Activated CD4-positive, alpha-beta memory T cell treated with anti-CD3 and anti-CD28 coated beads for 36 hours (primary cell): ENCODE results near the gene ADSL. TPM values are rescaled to one million over a fixed set of nuclear protein-coding genes. Genes with fewer than 3 reads are reported as not detected.

ENCODE experiments used
- CTCF ChIA-PET: fragments of 350-600 bp; sonication (Branson Sonifier 250); formaldehyde crosslinking; loops from one replicate; lab custom pipeline; 2021; ENCODE audit warnings: antibody characterized with exemption, inconsistent platforms; lab: Charles Lee
- POLR2A ChIA-PET: fragments of 350-600 bp; sonication (Branson Sonifier 250); formaldehyde crosslinking; loops from one replicate; lab custom pipeline; 2021; ENCODE audit warnings: antibody characterized with exemption; lab: Charles Lee
- DNase-seq: peaks from one replicate; pipeline ENCODE4 v3.0.0-alpha.2; 2020
- H3K27ac Mint-ChIP-seq: one replicate; pipeline ENCODE4 v1.8.0; 2021; ENCODE audit warnings: mixed read lengths
- H3K27me3 Mint-ChIP-seq: one replicate; pipeline ENCODE4 v1.8.0; 2021; ENCODE audit warnings: mixed read lengths
- H3K36me3 Mint-ChIP-seq: one replicate; pipeline ENCODE4 v1.8.0; 2021; ENCODE audit warnings: mixed read lengths
- H3K4me1 Mint-ChIP-seq: one replicate; pipeline ENCODE4 v1.8.0; 2021; ENCODE audit warnings: low read depth, mixed read lengths
- H3K4me3 Mint-ChIP-seq: one replicate; pipeline ENCODE4 v1.8.0; 2021; ENCODE audit warnings: mild to moderate bottlenecking, mixed read lengths
- H3K9me3 Mint-ChIP-seq: one replicate; pipeline ENCODE4 v1.8.0; 2021; ENCODE audit warnings: mixed read lengths
- intact Hi-C: fragments of 100-400 bp; cut with micrococcal nuclease; formaldehyde crosslinking; loops from one replicate; pipeline ENCODE4 v1.15.1; 2023
- total RNA-seq, 2 experiments: library from RNA; stranded (reverse); gene quantifications; one replicate each; pipeline ENCODE4 v1.2.3, GENCODE V29; 2021

Gene ADSL
- total RNA-seq, 2 experiments from 2014 or later = 143 to 146 TPM

GRCh38 chr22:40345271-40345670 lies 1.0 kb upstream of the ADSL start:
- peak; percentile 70 for DNase-seq
- H3K27ac Mint-ChIP-seq = peak overlapping the region; percentile 100
- H3K36me3 Mint-ChIP-seq = peaks cover 26% of the 10 kb centered on the region
- no peaks in the 10 kb centered on the region for H3K27me3 Mint-ChIP-seq
- H3K4me3 Mint-ChIP-seq = peak overlapping the region; percentile 99
- ChIA-PET POLR2A (interaction anchor here (1.0 to 3.1 kb wide), 7 partner anchors 9 to 301 kb away, joined by 4 to 32 read pairs (median 5); partner anchors contain the start of gene TNRC6B), CTCF (interaction anchor here (1.3 to 5.2 kb wide), 6 partner anchors 11 to 300 kb away, joined by 4 to 61 read pairs (median 20); no protein-coding TSS in a partner anchor)
- H3K4me1 Mint-ChIP-seq = peaks cover 50% of the 10 kb centered on the region
- intact Hi-C loops = loop anchor here (5.0 to 10.0 kb wide), 3 partner anchors 148 to 410 kb away; no protein-coding TSS in a partner anchor
- H3K9me3 Mint-ChIP-seq = no peaks in the 10 kb centered on the region

GRCh38 chr22:40345815-40346184 lies 500 bp upstream of the ADSL start:
- H3K9me3 Mint-ChIP-seq = no peaks in the 10 kb centered on the region
- peak; percentile 73 for DNase-seq
- H3K4me1 Mint-ChIP-seq = peaks cover 49% of the 10 kb centered on the region
- peaks cover 26% of the 10 kb centered on the region for H3K36me3 Mint-ChIP-seq
- H3K4me3 Mint-ChIP-seq = peak overlapping the region; percentile 99
- intact Hi-C loops = loop anchor here (1.0 to 10.0 kb wide), 9 partner anchors 10 to 813 kb away; partner anchors contain the start of genes RPS19BP1 and TNRC6B
- peak overlapping the region; percentile 100 for H3K27ac Mint-ChIP-seq
- no peaks in the 10 kb centered on the region for H3K27me3 Mint-ChIP-seq
- ChIA-PET CTCF (interaction anchor here (1.3 to 5.2 kb wide), 8 partner anchors 12 to 321 kb away, joined by 4 to 61 read pairs (median 20); partner anchors contain the start of gene TNRC6B), POLR2A (interaction anchor here (1.0 to 3.1 kb wide), 10 partner anchors 10 to 301 kb away, joined by 3 to 32 read pairs (median 5); partner anchors contain the start of gene TNRC6B)

GRCh38 chr22:40347300-40347699 lies 1.0 kb downstream of the ADSL start:
- Mint-ChIP-seq H3K4me1 (peaks cover 41% of the 10 kb centered on the region), H3K4me3 (peak overlapping the region; percentile 99), H3K27ac (peak overlapping the region; percentile 100), H3K27me3 (no peaks in the 10 kb centered on the region), H3K36me3 (peaks cover 31% of the 10 kb centered on the region), H3K9me3 (no peaks in the 10 kb centered on the region)
- ChIA-PET POLR2A (interaction anchor here (0.7 to 3.1 kb wide), 14 partner anchors 13 to 303 kb away, joined by 3 to 32 read pairs (median 4); partner anchors contain the start of gene TNRC6B), CTCF (interaction anchor here (0.6 to 5.2 kb wide), 63 partner anchors 8 to 818 kb away, joined by 3 to 61 read pairs (median 4); partner anchors contain the start of gene TNRC6B)
- intact Hi-C loops = loop anchor here (2.0 to 10.0 kb wide), 4 partner anchors 150 to 814 kb away; partner anchors contain the start of gene RPS19BP1
- DNase-seq = no peak

- H3K27me3 Mint-ChIP-seq = no peaks in the 10 kb centered on the region
- H3K4me3 Mint-ChIP-seq = peak overlapping the region; percentile 99
- H3K36me3 Mint-ChIP-seq = peaks cover 33% of the 10 kb centered on the region
- H3K4me1 Mint-ChIP-seq = peaks cover 35% of the 10 kb centered on the region
- H3K9me3 Mint-ChIP-seq = no peaks in the 10 kb centered on the region
- H3K27ac Mint-ChIP-seq = peak overlapping the region; percentile 100
- intact Hi-C loops = loop anchor here (5.0 to 10.0 kb wide), 3 partner anchors 151 to 413 kb away; no protein-coding TSS in a partner anchor
- DNase-seq = peak; percentile 83
- CTCF ChIA-PET = interaction anchor here (0.6 to 5.2 kb wide), 74 partner anchors 8 to 819 kb away, joined by 3 to 61 read pairs (median 4); partner anchors contain the start of genes SGSM3 and TNRC6B
- POLR2A ChIA-PET = interaction anchor here (0.9 to 2.5 kb wide), 5 partner anchors 171 to 304 kb away, joined by 3 to 15 read pairs (median 4); no protein-coding TSS in a partner anchor
These were observed 1.8 kb downstream of the ADSL start for GRCh38 chr22:40348025-40348658.

GRCh38 chr22:40352763-40353162 lies 6.5 kb downstream of the ADSL start:
- no peaks in the 10 kb centered on the region for H3K9me3 Mint-ChIP-seq
- no peak for DNase-seq
- no peak overlapping the region for H3K27ac Mint-ChIP-seq
- peaks cover 40% of the 10 kb centered on the region for H3K36me3 Mint-ChIP-seq
- ChIA-PET POLR2A (interaction anchor here (1.3 kb wide), 1 partner anchor 173 kb away, joined by 3 read pairs; no protein-coding TSS in a partner anchor), CTCF (interaction anchor here (0.6 to 0.9 kb wide), 2 partner anchors 84 to 277 kb away, joined by 3 read pairs; no protein-coding TSS in a partner anchor)
- H3K4me3 Mint-ChIP-seq = no peak overlapping the region
- intact Hi-C loops = no loop called here
- H3K27me3 Mint-ChIP-seq = no peaks in the 10 kb centered on the region
- H3K4me1 Mint-ChIP-seq = peaks cover 13% of the 10 kb centered on the region

- POLR2A ChIA-PET = no interaction called here
- no peak for DNase-seq
- no peak overlapping the region for H3K4me3 Mint-ChIP-seq
- CTCF ChIA-PET = interaction anchor here (0.8 to 1.4 kb wide), 2 partner anchors 13 kb away, joined by 3 read pairs; no protein-coding TSS in a partner anchor
- intact Hi-C loops = no loop called here
- H3K27me3 Mint-ChIP-seq = no peaks in the 10 kb centered on the region
- peaks cover 69% of the 10 kb centered on the region for H3K36me3 Mint-ChIP-seq
- H3K27ac Mint-ChIP-seq = no peak overlapping the region
- H3K4me1 Mint-ChIP-seq = no peaks in the 10 kb centered on the region
- no peaks in the 10 kb centered on the region for H3K9me3 Mint-ChIP-seq
These were observed 14.8 kb downstream of the ADSL start for GRCh38 chr22:40361100-40361499.

- H3K4me3 Mint-ChIP-seq = no peak overlapping the region
These were observed 16.8 kb downstream of the ADSL start for GRCh38 chr22:40363059-40363458.

GRCh38 chr22:40364431-40364830 lies 18.1 kb downstream of the ADSL start:
- CTCF ChIA-PET = no interaction called here
- intact Hi-C loops = no loop called here

More at GRCh38 chr22:40363059-40363458, 16.8 kb downstream of the ADSL start:
- Mint-ChIP-seq H3K9me3 (no peaks in the 10 kb centered on the region), H3K27ac (no peak overlapping the region), H3K27me3 (no peaks in the 10 kb centered on the region), H3K4me1 (no peaks in the 10 kb centered on the region), H3K36me3 (peaks cover 81% of the 10 kb centered on the region)
- intact Hi-C loops = no loop called here
- ChIA-PET CTCF (no interaction called here), POLR2A (no interaction called here)
- DNase-seq = no peak

GRCh38 chr22:40366068-40366467 lies 19.8 kb downstream of the ADSL start:
- intact Hi-C loops = no loop called here
- CTCF ChIA-PET = interaction anchor here (0.8 to 1.8 kb wide), 4 partner anchors 18 to 341 kb away, joined by 3 to 4 read pairs (median 4); no protein-coding TSS in a partner anchor

More at GRCh38 chr22:40364431-40364830, 18.1 kb downstream of the ADSL start:
- H3K9me3 Mint-ChIP-seq = no peaks in the 10 kb centered on the region
- peak overlapping the region; percentile 66 for H3K27ac Mint-ChIP-seq
- H3K4me3 Mint-ChIP-seq = no peak overlapping the region
- no peaks in the 10 kb centered on the region for H3K4me1 Mint-ChIP-seq
- peaks cover 74% of the 10 kb centered on the region for H3K36me3 Mint-ChIP-seq
- no peak for DNase-seq
- no peaks in the 10 kb centered on the region for H3K27me3 Mint-ChIP-seq
- POLR2A ChIA-PET = interaction anchor here (0.6 kb wide), 1 partner anchor 66 kb away, joined by 4 read pairs; no protein-coding TSS in a partner anchor

GRCh38 chr22:40367342-40367741 lies 21.0 kb downstream of the ADSL start:
- Mint-ChIP-seq H3K4me1 (peaks cover 14% of the 10 kb centered on the region), H3K36me3 (peaks cover 55% of the 10 kb centered on the region), H3K9me3 (no peaks in the 10 kb centered on the region), H3K27me3 (no peaks in the 10 kb centered on the region), H3K27ac (no peak overlapping the region), H3K4me3 (no peak overlapping the region)
- no peak for DNase-seq
- ChIA-PET CTCF (no interaction called here), POLR2A (interaction anchor here (0.9 kb wide), 1 partner anchor 247 kb away, joined by 5 read pairs; no protein-coding TSS in a partner anchor)
- intact Hi-C loops = no loop called here

More at GRCh38 chr22:40366068-40366467, 19.8 kb downstream of the ADSL start:
- no peak overlapping the region for H3K4me3 Mint-ChIP-seq
- peaks cover 4% of the 10 kb centered on the region for H3K4me1 Mint-ChIP-seq
- H3K27me3 Mint-ChIP-seq = no peaks in the 10 kb centered on the region
- no peaks in the 10 kb centered on the region for H3K9me3 Mint-ChIP-seq
- POLR2A ChIA-PET = interaction anchor here (0.9 kb wide), 1 partner anchor 334 kb away, joined by 4 read pairs; no protein-coding TSS in a partner anchor
- H3K36me3 Mint-ChIP-seq = peaks cover 65% of the 10 kb centered on the region
- no peak for DNase-seq
- H3K27ac Mint-ChIP-seq = peak overlapping the region; percentile 42

GRCh38 chr22:40368016-40368415 lies 21.7 kb downstream of the ADSL start:
- intact Hi-C loops = no loop called here
- ChIA-PET POLR2A (interaction anchor here (0.9 kb wide), 1 partner anchor 248 kb away, joined by 5 read pairs; no protein-coding TSS in a partner anchor), CTCF (no interaction called here)
- Mint-ChIP-seq H3K36me3 (peaks cover 48% of the 10 kb centered on the region), H3K9me3 (no peaks in the 10 kb centered on the region), H3K4me1 (peaks cover 20% of the 10 kb centered on the region), H3K4me3 (no peak overlapping the region), H3K27me3 (no peaks in the 10 kb centered on the region), H3K27ac (no peak overlapping the region)
- DNase-seq = no peak
